HUES64 (cell line): ENCODE data around the gene CLPTM1.

Experiments used
- H3K27ac ChIP-seq: 2 replicates; pipeline ENCODE4 v1.7.0; 2013; ENCODE audit warnings: low read depth, low read length, inconsistent platforms
- H3K27me3 ChIP-seq: 2 replicates; pipeline ENCODE4 v1.6.1; 2013; ENCODE audit warnings: mild to moderate bottlenecking, low read length; ENCODE audit not compliant: insufficient read depth
- H3K36me3 ChIP-seq: 2 replicates; pipeline ENCODE4 v1.6.1; 2013; ENCODE audit warnings: mild to moderate bottlenecking, low read length; ENCODE audit not compliant: insufficient read depth
- H3K4me1 ChIP-seq: 2 replicates; pipeline ENCODE4 v1.6.1; 2013; ENCODE audit warnings: mild to moderate bottlenecking, low read length, moderate library complexity; ENCODE audit not compliant: insufficient read depth
- H3K4me3 ChIP-seq: 2 replicates; pipeline ENCODE4 v1.5.1; 2013; ENCODE audit warnings: mild to moderate bottlenecking, low read length, moderate library complexity
- H3K9ac ChIP-seq: 2 replicates; pipeline ENCODE4 v1.6.1; 2013; ENCODE audit warnings: mild to moderate bottlenecking, low read depth, low read length
- H3K9me3 ChIP-seq: 2 replicates; pipeline ENCODE4 v1.6.1; 2013; ENCODE audit warnings: low read depth, low read length; ENCODE audit not compliant: insufficient read depth
- WGBS: fragments of 150-250, 120-280 bp; methylation state at CpG from one replicate; pipeline ENCODE4 v1.1.7; 2013; ENCODE audit warnings: missing lambda C conversion rate; 5-methylcytosine and 5-hydroxymethylcytosine counted together

Gene CLPTM1

DNA sequence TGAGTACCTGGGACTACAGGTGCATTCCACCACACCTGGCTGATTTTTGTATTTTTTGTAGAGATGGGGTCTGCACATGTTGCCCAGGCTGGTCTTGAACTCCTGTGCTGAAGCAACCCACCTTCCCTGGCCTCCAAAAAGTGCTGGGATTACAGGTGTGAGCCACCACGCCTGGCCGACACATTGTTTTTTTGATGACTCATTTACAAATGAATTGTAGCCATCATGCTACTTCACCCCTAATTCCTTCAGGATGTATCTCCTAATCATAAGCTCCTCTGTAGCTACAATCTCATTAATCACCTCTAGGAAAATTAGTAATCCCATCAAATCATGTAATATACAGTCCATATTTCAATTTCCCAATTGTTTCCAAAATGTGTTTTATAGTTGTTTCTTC, 64.0 kb downstream of the CLPTM1 start:
- Histone ChIP-seq H3K36me3 (0 out of 2 replicates have a peak, but pooled peaks cover 2% of the 10 kb centered on the region), H3K9me3 (no peaks in the 10 kb centered on the region), H3K9ac (no peak overlapping the region), H3K27ac (no peak overlapping the region), H3K27me3 (no peaks in the 10 kb centered on the region), H3K4me3 (no peak overlapping the region), H3K4me1 (no peaks in the 10 kb centered on the region)
- WGBS, result 91% methylated on average over 2 of the region's 2 CpGs

DNA sequence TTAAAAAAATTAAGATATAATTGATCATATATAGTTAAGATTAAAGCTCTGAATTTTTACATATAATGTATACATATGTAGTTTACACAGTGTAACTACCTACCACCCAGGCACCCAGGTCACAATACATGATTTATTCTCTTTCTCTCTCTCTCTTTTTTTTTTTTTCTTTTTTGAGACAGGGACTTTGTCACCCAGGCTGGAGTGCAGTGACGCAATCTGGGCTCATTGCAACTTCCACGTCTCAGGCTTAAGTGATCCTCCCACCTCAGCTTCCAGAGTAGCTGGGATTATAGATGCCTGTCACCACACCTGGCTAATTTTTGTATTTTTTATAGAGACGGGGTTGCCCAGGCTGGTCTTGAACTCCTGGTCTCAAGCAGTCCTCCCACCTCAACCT, 64.9 kb downstream of the CLPTM1 start:
- no peak overlapping the region for H3K27ac ChIP-seq
- no peak overlapping the region for H3K9ac ChIP-seq
- 94% methylated on average over 3 of the region's 3 CpGs for WGBS
- no peaks in the 10 kb centered on the region for H3K9me3 ChIP-seq
- 0 out of 2 replicates have a peak, but pooled peaks cover 1% of the 10 kb centered on the region for H3K36me3 ChIP-seq
- no peaks in the 10 kb centered on the region for H3K4me1 ChIP-seq
- no peak overlapping the region for H3K4me3 ChIP-seq
- H3K27me3 ChIP-seq, result no peaks in the 10 kb centered on the region

DNA sequence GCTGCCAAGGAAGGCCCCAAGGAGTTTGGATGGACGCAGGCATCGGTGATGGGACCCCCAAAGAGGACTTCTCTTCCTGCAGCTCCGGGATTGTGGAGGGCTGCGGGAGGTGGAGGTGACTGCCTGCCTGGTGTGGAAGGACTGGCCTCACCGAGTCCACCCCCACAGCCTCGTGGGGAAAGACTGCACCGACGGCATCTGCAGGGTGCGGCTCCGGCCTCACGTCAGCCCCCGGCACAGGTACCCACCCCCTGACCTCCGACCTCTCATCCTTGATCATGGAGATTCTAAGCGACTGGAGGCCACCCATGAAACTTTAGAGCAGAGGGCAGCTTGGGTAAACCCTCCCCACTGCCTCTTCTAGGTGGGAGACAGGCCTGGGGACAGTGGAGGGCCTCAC, 66.8 kb downstream of the CLPTM1 start:
- H3K27me3 ChIP-seq, result no peaks in the 10 kb centered on the region
- H3K4me1 ChIP-seq, result no peaks in the 10 kb centered on the region
- no peak overlapping the region for H3K9ac ChIP-seq
- WGBS, result 90% methylated on average over 14 of the region's 14 CpGs
- no peak overlapping the region for H3K27ac ChIP-seq
- H3K36me3 ChIP-seq, result no peaks in the 10 kb centered on the region
- H3K4me3 ChIP-seq, result no peak overlapping the region
- no peaks in the 10 kb centered on the region for H3K9me3 ChIP-seq

DNA sequence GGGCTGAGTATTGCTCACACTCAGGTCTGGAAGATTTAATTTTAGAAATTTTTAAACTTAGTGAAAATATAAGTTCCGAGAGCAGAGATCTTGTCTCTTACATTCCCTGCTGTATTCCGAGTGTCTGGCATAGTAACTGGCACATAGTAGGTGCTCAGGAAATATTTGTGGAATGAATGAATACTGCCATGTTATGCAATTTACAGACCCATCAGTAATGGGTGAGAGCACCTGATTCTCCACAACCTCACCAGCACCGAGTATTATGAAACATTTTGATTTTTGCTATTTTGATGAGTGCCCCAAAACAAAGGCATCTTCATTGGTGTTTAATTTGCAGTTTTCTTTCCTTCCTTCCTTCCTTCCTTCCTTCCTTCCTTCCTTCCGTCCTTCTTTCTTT, 67.9 kb downstream of the CLPTM1 start:
- WGBS, result 95% methylated on average over 4 of the region's 4 CpGs
- Histone ChIP-seq H3K36me3 (no peaks in the 10 kb centered on the region), H3K9me3 (no peaks in the 10 kb centered on the region)

DNA sequence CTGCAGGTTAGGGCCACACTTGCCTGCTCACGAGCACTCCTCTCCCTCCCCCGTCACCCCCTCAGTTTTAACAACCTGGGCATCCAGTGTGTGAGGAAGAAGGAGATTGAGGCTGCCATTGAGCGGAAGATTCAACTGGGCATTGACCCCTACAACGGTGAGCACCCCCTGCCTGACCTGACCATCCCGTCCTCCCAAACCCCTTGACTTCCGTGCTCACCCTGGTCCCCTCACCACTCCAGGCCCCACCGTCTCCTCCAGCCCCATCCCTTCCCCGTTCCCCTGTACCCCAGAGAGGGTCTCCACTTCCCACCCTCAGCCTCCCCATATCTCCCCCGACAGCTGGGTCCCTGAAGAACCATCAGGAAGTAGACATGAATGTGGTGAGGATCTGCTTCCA, 70.1 kb downstream of the CLPTM1 start:
- Histone ChIP-seq H3K9ac (no peak overlapping the region), H3K27me3 (no peaks in the 10 kb centered on the region), H3K36me3 (peaks cover 4% of the 10 kb centered on the region; the same call in 1 of the 2 replicates), H3K27ac (no peak overlapping the region), H3K4me1 (no peaks in the 10 kb centered on the region), H3K4me3 (no peak overlapping the region), H3K9me3 (no peaks in the 10 kb centered on the region)
- WGBS, result 95% methylated on average over 7 of the region's 9 CpGs

More for the DNA sequence above, 67.9 kb downstream of the CLPTM1 start:
- Histone ChIP-seq H3K4me3 (no peak overlapping the region), H3K9ac (no peak overlapping the region), H3K4me1 (no peaks in the 10 kb centered on the region), H3K27ac (no peak overlapping the region), H3K27me3 (no peaks in the 10 kb centered on the region)

DNA sequence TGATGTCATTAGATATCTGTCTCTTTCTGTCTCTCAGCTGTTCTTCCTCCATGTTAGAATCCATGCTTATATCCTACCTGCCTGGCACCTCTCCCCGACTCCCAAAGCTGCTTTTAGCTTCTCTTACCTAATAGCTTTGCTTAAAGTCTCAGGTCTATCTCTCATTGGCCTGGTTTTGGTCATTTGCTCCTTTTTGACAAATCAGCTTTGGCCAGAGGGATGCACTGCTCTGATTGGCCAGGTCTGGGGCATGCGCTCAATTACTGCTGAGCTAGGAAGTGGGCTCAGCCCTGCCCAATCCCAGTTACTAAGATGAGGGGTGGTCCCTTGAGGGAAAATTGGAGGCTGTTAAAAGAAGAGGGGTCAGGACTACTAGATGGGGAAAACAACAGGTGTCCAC, 72.2 kb downstream of the CLPTM1 start:
- H3K36me3 ChIP-seq, result peaks cover 11% of the 10 kb centered on the region; the same call in 1 of the 2 replicates
- H3K27me3 ChIP-seq, result no peaks in the 10 kb centered on the region
- H3K4me1 ChIP-seq, result no peaks in the 10 kb centered on the region
- WGBS, result 97% methylated on average over 2 of the region's 2 CpGs
- H3K27ac ChIP-seq, result no peak overlapping the region
- H3K9ac ChIP-seq, result no peak overlapping the region
- H3K9me3 ChIP-seq, result no peaks in the 10 kb centered on the region
- no peak overlapping the region for H3K4me3 ChIP-seq

DNA sequence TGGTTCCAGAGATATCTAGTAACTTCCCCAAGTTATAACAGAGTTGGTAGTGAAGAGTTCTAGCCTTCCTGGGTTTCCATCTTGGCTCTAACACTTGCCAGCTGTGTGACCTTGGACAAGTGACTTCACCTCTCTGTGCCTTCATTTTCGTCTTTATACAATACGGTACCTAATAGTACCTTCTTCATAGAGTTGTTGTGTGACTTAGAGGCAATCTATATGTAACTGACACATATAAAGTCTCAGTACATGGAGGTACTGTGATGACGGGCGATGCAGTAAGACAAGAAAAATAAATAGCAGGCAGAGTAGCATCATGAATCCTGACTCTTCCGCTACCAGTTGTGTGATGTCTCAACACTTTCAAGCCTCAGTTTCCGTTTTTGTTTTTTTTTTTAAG, 75.6 kb downstream of the CLPTM1 start:
- Histone ChIP-seq H3K27ac (no peak overlapping the region), H3K36me3 (peaks cover 26% of the 10 kb centered on the region), H3K27me3 (no peaks in the 10 kb centered on the region), H3K4me1 (no peaks in the 10 kb centered on the region), H3K4me3 (no peak overlapping the region), H3K9ac (no peak overlapping the region), H3K9me3 (no peaks in the 10 kb centered on the region)
- WGBS, result 95% methylated on average over 4 of the region's 6 CpGs

DNA sequence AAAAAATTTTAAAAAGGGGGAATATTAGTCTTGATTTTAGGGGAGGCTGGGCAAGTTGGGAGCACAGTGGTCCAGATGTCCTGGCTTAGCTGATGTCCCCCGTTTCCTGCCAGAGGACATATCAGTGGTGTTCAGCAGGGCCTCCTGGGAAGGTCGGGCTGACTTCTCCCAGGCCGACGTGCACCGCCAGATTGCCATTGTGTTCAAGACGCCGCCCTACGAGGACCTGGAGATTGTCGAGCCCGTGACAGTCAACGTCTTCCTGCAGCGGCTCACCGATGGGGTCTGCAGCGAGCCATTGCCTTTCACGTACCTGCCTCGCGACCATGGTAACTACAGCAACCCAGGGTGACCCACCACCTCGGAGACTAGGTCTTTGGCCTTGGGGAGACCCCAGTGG, 77.2 kb downstream of the CLPTM1 start:
- no peaks in the 10 kb centered on the region for H3K4me1 ChIP-seq
- peaks cover 27% of the 10 kb centered on the region for H3K36me3 ChIP-seq
- no peaks in the 10 kb centered on the region for H3K27me3 ChIP-seq
- H3K9ac ChIP-seq, result no peak overlapping the region
- H3K27ac ChIP-seq, result no peak overlapping the region
- WGBS, result 93% methylated on average over 18 of the region's 18 CpGs
- no peak overlapping the region for H3K4me3 ChIP-seq
- no peaks in the 10 kb centered on the region for H3K9me3 ChIP-seq

DNA sequence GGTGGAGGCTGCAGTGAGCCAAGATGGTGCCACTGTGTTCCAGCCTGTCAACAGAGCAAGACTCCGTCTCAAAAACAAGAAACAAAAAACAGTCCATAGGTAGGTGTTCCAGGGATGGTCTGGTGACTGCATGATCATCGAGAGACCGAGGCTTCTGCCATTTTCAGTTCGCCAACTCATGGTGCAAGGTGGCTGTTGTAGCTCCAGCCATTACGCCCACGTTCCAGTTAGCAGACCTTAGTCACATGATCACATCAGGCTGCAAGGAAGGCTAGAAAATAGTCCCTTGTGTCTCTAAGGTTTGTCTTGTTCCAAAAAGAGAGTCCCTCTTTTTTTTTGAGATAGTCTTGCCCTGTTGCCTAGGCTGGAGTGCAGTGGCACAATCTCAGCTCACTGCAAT, 80.6 kb downstream of the CLPTM1 start:
- 96% methylated on average over 6 of the region's 6 CpGs for WGBS
- no peaks in the 10 kb centered on the region for H3K9me3 ChIP-seq
- H3K36me3 ChIP-seq, result peaks cover 31% of the 10 kb centered on the region

DNA sequence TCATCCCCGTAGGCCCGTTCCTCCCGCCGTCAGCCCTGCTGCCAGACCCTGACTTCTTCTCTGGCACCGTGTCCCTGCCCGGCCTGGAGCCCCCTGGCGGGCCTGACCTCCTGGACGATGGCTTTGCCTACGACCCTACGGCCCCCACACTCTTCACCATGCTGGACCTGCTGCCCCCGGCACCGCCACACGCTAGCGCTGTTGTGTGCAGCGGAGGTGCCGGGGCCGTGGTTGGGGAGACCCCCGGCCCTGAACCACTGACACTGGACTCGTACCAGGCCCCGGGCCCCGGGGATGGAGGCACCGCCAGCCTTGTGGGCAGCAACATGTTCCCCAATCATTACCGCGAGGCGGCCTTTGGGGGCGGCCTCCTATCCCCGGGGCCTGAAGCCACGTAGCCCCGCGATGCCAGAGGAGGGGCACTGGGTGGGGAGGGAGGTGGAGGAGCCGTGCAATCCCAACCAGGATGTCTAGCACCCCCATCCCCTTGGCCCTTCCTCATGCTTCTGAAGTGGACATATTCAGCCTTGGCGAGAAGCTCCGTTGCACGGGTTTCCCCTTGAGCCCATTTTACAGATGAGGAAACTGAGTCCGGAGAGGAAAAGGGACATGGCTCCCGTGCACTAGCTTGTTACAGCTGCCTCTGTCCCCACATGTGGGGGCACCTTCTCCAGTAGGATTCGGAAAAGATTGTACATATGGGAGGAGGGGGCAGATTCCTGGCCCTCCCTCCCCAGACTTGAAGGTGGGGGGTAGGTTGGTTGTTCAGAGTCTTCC, 82.4 kb downstream of the CLPTM1 start:
- Histone ChIP-seq H3K4me1 (no peaks in the 10 kb centered on the region), H3K27ac (no peak overlapping the region), H3K9ac (no peak overlapping the region), H3K9me3 (no peaks in the 10 kb centered on the region), H3K36me3 (peaks cover 43% of the 10 kb centered on the region), H3K27me3 (no peaks in the 10 kb centered on the region), H3K4me3 (no peak overlapping the region)
- 94% methylated on average over 36 of the region's 37 CpGs for WGBS

More for the DNA sequence above, 80.6 kb downstream of the CLPTM1 start:
- Histone ChIP-seq H3K4me3 (no peak overlapping the region), H3K27ac (no peak overlapping the region), H3K27me3 (no peaks in the 10 kb centered on the region), H3K9ac (no peak overlapping the region), H3K4me1 (no peaks in the 10 kb centered on the region)

DNA sequence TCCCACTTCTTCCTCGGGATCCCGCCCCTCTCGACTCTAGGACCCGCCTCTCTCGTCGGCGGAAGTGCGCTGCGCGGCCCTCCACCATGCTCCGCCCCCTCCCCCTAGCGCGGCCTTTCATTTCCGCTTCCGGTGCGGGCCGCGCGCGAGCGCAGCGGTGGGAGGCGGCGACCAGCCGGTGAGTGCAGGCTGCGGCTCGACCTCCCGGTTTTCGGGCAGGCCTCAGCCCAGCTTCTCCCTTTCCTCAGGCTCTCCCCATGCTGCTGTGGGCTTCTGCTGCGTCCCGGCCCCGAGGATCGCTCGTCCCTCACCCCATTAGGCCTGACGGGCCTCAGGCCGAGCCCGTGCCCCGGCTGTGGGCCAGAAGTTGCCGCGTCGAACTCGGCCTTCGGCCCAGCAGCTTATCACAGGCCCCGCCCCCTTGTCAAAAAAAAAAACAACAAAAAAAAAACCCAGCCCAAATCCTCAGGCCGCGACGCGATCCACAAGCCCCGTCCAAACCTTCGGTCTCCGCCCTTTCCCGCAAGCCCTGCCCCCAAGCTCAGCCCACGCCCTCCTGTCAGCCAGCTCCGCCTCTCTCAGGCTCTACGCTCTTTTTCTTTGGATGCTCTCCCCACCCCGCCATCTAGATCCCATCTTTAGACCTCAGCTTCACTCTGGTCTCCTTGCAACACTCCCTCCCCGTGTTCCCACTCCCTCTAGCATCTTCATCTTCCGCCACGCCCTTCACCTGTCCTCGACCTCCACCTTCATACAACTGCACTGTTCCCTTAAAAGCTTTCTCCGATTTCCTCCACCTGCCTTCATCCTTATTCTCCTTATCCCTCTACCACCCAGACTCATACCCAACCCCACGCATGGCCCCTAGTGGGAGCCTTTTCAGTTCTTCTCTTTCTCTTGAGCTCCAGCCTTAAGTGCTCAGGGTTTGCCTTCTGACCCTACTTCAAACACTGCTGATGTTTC, 84.0 kb downstream of the CLPTM1 start, which contains the start of gene CLASRP:
CLASRP (plus strand) TSS at position 115 of the 963 bp plus-strand sequence. CDS start 1,168 bp downstream, outside the sequence.
- Histone ChIP-seq H3K27me3 (no peaks in the 10 kb centered on the region), H3K36me3 (peaks cover 55% of the 10 kb centered on the region), H3K4me3 (peak within 1 kb of the TSS; percentile 96), H3K9me3 (no peaks in the 10 kb centered on the region), H3K27ac (peak within 1 kb of the TSS; percentile 89; the same call in 1 of the 2 replicates), H3K4me1 (no peaks in the 10 kb centered on the region), H3K9ac (peak within 1 kb of the TSS; percentile 87)
- WGBS, result 3% methylated on average over 62 of the region's 62 CpGs
